NCI-H2196 treated with DMSO at 0.1 percent for 48 hours (cell line): ENCODE data around the gene LRP1B.

Source experiments
- DNase-seq: peaks from one replicate; lab custom pipeline; 2025; ENCODE audit not compliant: unreplicated experiment; lab: John Stamatoyannopoulos, UW

Gene LRP1B

DNA sequence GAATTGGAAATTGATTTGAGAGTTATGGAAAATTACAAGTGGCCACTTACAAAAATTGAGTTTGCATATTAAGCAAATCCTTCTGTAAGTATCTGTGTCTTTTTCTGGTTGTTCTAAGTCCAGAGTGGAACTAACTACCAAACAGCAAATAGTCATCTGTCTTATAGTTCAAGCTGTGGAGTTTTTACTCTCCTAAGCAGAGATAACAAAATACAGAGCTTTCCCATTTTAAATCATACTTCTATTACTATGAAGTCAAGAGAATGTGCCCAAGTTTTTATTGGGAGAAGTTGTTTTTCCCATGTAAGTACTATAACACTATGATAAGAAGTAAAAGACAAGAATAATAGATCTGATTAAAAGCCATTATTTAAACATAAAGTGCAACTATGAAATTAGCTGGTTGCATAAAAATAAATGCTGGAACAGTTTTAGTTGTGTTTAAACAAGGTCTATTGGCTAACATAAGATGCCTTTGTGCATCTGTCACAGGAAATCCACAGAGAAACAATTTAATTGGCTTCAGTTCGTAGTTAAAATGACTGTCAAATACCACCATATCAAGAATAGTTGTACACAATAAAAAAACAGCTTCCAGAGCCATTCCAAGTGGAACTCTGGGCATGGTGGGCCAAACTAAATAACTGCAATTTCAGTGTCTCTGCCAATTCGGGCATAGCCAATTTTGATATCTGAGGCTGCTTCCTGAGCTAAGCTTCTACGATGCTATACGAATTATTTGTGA, 1883.2 kb downstream of the LRP1B start:
- DNase-seq, result no peak

GRCh38 chr2:140246957-140247356, 1883.9 kb downstream of the LRP1B start:
- DNase-seq, result no peak

GRCh38 chr2:140246058-140246457, 1884.8 kb downstream of the LRP1B start:
- DNase-seq, result no peak

DNA sequence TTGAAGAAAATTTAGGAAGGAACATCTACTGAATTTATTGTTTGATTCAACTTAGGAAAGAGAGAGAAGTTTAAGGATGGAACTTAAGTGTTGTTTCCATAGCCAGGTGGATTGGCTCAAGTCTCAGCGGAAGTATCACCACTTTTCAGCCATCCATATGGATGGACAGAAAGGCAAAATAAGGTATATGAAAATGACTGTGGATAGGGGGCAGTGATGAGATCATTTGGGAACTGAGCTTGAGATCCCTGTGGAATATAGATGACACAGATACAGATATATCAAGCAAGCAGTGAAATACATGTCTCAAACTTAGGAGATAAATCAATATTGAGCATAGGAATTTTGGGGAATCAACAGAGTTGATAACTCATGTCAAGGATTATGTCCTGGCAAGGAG, 1887.9 kb downstream of the LRP1B start:
- no peak for DNase-seq

DNA sequence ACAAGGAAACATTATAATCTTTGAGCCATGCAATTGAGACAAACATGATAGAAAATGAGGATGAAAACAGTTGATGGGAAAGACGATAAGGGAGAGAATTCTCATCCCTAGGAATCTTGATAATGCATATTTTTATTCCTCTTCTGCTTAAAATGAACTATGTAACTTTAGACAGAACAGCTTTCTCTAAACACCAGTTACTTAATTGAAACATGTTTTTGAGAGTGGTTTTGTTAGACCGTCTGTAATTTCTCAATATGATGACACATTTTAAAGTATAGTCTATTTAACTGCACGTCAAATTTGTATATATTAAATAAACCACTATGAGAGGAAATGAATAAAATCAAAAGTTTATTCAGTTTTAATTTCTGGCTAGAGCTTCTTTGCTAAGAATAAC, 1896.7 kb downstream of the LRP1B start:
- no peak for DNase-seq

DNA sequence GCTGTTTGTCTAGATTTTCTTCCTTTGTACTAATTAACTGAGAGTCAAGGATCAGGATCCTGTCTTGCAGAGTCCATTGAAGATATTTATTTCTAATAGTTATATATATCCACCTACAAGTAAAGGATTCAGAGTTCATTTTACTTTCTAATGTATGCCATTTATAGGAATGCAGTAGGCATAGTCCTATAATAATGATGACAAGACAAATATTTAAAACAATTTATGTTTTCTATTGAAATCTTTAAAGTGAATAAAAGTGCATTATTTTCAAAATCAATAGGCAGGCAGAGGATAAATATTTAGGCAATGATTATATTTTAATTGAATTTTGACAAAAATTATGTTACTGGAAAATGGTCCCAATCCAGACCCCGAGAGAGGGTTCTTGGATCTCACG, 1919.9 kb downstream of the LRP1B start:
- no peak for DNase-seq

DNA sequence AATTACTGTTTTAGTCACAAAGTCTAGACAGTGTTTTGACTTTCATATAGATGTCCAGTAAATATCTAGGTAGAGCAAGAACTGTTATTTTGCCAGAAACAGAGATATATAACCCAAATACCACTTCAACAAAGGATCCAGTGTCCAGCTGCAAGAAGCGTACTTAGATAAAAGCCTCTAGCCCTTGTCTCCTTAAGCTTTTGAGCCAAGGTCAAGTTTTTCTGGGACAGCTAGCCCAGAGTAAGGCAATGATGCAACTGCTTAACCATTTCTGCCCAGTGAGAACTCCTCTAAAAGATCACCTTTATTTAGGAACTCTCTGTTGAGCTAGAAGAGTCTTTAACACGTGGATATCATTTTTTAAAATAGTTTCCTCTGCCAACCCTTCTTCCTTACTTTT, 1925.7 kb downstream of the LRP1B start:
- no peak for DNase-seq

DNA sequence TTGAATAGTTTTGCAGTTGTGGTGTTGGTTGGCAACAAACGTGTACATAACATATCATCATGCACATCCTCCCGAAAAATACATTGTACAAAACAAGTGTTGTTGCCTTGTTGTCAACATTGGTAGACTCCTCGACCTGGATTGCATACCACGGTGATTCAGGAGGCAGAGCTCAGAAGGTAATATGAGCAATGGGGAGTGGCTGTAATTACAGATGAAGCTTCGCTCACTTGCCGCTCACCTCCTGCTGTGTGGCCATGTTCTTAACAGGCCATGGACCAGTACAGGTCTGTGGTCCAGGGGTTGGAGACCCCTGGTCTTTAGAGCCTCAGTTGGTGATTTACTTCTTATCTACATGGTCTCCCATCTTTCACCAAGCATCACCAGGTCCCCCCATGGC, 1927.5 kb downstream of the LRP1B start:
- DNase-seq, result no peak

DNA sequence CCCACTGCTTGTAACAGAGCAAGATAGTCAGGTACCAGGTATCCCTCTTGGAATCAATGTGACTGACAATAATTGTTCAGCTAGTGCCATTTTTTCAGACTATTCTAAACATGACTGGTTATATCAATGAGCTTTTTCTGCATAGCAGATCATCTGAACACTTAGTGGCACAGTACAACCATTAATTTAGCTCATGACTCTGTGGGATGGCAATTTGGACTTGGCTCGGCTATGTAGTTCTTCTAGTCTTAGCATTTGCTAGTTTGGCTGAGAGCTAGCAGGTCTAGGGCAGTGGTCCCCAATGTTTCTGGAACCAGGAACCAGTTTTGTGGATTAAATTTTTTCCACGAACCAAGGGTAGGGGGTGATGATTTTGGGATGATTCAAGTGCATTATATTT, 1929.2 kb downstream of the LRP1B start:
- no peak for DNase-seq

- DNase-seq, result no peak
Observed at GRCh38 chr2:140200764-140201163, 1930.1 kb downstream of the LRP1B start.

DNA sequence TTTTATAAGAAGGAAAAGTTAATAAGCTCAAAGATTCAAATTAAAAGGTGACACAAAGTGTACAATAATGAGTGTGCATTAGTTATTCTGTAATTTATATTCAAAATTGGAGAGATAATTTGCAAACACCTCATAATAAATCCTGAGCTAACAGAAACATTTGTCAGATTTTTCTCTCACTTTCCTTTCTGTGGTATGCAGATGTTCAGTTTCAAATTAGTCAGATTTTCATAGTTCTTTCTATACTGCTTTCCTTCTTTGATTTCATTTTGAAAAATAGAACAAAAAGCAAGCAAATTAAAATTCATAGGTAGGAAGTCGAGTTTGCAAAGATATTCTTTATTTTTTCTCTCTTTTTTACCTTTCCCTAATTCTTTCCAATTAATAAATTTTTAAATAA, 1930.5 kb downstream of the LRP1B start:
- DNase-seq, result no peak

GRCh38 chr2:140199312-140199711, 1931.5 kb downstream of the LRP1B start:
- DNase-seq, result no peak

- DNase-seq, result no peak
Observed at GRCh38 chr2:140187086-140187485, 1943.7 kb downstream of the LRP1B start.

- no peak for DNase-seq
Observed at GRCh38 chr2:140186313-140186712, 1944.5 kb downstream of the LRP1B start.

GRCh38 chr2:140185076-140185475, 1945.7 kb downstream of the LRP1B start:
- DNase-seq, result no peak

DNA sequence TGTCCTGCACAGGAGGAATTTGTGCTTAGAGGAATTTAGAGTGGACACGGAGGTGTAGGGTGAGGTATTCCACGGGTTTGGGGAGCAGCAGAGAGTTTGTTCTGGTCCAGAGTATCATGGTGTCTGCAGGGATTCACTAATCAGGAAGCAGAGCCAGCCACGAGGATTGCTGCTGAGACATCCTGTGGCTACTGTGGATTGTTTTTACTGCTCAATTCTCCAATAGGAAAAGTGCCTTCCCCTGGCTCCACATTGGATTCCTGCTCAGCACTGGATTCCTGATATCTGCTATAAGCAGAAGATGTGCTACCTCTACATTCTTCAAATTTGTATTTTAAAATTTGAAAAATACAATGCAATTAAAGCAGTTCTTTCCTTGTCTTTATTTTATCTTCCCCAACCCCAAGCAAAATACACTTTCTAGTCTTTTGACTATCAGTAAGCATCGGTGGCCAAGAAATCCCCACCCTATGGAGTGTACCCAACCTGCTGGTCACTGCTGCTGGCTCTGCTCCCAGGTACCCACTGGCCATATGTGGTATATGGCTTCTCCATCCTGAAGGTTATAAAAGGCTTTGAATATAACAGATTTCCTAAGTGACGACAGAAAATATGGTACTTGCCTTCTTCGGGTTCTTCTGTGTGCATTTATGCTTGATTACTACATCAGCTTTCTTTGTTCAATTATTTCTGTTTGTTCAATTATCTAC, 1947.6 kb downstream of the LRP1B start:
- no peak for DNase-seq
